Raji (cell line): ENCODE results near the gene ZEB2.

Source experiments
- POLR2A ChIP-seq: IDR thresholded peaks from 2 replicates; pipeline ENCODE4 v1.6.1; 2011; ENCODE audit warnings: low read depth, low read length, control low read depth; ENCODE audit not compliant: insufficient read depth

Gene ZEB2

DNA sequence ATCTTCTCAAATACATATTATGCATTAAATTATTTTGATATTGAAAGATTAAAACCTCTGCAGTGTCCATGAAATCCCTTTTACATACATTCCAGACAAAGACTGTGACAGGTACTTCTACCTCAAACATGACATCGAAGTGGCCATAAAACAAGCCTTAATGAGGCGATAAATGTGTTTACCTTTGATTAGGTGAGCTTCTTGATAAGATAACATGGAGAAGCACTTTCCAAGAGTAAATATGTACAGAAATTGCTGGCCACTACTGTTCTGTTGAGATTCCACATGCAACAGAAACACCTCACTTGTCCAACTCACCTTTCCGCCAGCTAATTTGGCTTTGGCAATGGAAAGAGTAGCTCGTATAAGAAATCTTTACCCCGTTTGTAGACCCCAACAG lies 55.2 kb downstream of the ZEB2 start:
- no peak for TF ChIP-seq POLR2A

DNA sequence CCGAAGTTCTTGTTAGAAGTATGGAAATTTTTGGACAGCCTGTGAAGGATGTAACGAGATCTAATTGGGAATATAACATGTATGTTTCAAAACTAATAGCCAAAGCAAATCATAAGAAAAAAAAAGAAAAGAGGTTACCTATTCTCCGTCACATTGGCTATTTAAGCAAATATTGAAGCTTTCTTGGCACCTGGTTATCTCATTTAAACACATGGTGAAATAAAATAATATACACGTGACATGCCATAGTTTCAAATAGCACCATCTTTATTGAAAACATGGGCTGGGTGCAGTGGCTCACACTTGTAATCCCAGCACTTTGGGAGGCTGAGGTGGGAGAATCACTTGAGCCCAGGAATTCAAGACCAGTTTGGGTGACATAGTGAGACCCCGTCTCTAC lies 56.7 kb downstream of the ZEB2 start:
- TF ChIP-seq POLR2A: no peak

DNA sequence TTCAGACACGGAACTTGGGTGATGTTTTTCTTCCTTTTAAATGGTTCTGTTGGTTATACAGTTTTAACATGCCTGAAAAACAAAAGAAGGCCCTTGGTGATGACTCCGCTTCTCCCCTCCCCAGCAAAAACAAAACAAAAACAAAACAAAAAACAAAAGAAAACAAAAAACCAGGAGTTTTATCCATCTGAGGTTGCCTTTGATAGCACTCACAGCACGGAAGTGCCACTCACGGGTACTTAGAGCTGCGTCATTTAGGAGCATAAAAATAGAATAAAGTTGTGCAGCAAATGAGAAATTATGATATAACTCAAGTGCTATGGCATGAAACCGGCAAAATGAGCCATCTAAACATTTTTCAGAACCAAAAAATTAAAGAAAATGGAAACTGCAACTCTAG lies 57.7 kb downstream of the ZEB2 start:
- TF ChIP-seq POLR2A: no peak

DNA sequence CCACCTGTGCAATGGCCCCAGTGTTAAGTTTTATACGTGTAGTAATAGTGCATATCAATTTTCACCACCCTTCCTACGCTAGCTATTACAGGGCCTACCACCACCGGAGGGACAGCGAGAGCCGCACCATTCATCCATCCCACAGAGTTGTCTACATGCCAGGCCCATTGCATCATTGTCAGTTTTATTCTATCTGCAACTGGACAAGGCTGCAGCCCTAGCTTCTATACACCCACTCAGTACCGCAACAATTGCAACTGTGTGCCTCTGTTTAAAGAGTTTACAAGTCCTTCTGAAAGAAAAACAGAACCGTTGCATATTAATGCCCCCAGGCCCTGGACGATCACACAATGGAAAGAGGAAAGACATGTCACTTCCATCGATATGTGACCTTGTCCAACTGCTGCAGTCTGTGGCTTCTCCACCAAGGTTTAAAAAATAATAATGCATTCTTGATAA lies 58.6 kb downstream of the ZEB2 start:
- TF ChIP-seq POLR2A: no peak

DNA sequence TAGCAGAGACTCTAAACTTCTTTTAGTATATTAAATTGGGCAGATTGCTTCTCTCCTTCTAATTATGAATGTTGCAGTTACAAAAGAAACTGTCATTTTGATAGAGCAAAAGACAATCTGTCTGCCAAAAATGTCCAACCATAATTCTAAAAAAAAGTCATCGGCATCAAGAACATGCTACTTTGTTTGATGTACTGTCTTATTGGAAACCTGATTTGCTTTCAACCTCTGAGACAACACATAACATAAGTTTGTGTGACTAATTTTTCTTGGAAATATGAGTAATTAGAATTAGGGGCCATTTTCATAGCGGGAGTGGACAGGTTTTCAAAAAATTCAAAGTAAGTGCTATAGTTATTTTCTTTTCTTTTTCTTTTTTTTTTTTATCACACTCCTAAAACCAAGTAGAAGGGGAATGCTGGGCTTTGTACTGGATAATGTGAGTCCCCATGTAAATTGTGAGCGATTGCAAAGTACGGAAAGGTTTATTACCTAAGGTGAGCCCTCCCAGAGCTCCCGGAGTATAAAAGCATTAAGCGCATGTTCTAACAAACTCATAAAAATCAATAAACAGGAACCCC lies 59.1 kb downstream of the ZEB2 start:
- no peak for TF ChIP-seq POLR2A

DNA sequence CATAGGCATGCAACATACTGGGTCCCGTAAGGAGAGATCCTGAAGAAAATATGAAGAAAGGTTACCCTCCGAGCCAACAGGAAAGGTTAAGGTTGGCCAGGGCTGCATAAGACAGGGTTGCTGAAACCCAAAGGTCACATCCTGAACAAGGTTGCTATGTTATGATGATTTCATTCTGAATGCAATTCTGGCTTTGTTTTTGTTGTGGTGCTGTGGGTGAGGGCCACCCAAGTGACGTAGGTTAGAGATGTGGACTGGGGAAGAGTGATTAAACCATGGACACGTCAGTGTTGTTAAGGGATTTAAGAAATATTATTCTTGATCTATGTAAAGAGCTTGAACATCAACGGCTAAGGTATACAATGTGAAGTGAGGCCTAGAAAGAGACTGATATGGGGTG lies 60.0 kb downstream of the ZEB2 start:
- no peak for TF ChIP-seq POLR2A

DNA sequence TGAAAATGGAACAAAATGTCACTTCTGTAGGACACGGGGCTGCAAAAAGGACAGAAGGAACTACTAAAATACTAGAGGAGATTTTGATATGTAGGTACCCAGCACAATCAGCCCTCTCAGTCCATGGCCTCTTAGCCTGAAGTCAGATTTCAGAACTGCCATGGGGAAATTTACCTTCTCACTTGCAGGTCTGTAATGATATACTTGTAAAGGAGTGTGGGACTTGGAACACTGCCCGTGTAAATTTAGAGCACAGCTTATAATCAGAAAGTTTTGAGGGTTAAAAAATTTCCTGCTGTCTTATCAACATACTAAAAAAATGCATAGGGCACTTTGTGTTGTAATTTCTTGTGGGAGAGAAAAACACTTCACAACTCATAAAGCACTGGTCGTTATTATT lies 60.6 kb downstream of the ZEB2 start:
- TF ChIP-seq POLR2A: no peak

DNA sequence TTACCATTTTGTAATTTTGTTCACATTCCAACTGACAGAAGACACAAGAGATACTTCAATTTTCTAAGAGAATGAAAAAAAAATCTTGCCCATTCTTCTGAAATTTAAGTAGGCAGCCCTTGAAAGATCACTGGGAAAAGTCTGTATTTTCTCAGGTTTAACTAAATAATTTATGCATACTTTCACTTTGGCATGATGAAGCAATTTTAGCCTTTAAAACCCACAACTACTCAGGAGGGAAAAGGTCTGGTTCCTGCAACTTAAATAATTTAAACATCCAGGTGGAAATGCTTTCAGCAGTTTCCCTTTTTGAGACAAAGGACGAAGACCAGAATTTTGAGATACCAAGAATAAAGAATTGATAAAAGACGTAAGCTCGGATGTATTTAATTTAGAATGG lies 61.4 kb downstream of the ZEB2 start:
- no peak for TF ChIP-seq POLR2A

DNA sequence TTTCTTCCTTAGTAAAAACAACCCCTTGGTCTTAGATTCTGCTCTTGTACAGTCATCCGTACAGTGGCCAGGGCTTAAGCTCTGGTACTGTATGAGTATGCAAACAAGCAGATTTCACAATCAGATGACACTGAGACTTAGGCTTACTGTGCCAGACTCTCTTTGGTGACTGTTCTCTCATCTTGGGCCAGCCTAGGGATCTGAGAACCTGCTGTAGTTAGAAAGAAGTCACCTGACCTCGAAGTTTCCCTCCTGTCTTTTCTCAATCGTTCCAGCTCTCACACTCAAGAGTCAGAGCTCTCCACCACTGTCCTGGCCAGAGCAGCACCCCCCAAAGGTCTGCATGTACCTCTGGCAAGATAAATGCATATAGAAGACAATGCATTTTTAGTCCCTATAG lies 63.2 kb downstream of the ZEB2 start:
- TF ChIP-seq POLR2A: no peak

DNA sequence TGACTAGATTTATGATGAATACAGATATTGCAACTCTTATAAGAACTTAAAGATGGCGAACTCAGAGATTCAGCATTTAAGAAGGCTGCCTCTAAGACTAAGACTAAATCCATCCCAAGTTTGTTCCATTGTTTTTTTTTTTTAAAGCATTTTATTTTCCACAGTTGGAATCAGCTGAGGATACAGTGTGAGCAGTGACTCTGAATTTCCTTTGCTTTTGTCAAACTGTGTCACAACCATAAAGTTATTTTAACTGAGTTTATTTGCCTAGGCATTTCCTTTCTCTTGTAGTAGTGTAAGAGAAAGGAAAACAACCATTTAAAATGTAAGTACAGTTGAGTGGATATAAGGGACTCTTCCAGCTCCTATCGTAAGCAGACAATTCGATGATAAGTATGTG lies 63.9 kb downstream of the ZEB2 start:
- no peak for TF ChIP-seq POLR2A

DNA sequence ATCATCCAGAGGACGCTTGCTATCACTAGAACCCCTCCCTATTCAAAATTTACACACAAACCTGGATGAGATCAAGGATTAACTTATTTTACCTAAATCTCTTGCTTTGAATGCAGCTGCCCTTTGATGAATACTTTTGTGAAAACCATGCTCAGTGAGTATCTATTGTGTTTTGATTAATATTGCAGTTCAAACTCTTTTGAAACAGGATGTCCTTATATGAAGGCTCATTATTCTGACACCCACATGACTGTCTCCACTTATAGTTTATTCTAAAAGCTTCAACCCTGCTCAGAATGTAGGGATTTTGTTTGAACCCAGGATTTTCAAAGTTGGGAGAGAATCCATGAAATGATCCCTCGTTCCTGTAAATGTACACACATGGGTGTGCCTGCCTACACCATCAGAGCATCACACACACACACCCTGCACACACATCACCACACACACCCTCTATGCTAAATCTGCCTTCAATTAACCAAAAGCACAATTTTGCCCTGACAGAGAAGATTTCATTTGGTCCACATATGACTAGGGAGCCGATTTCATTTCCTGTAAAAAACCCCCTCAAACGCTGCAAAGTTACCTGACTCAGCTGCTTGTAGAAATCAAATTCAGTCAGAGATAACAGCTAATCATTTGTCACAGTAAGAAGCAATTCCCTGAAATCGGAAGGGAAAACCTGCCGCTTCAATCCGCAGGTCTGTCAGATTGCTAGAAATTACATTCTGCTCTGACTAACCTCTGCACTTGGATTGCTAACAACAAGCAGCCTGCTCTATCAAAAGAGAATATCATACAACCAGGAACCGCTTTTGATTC lies 65.2 kb downstream of the ZEB2 start:
- no peak for TF ChIP-seq POLR2A

DNA sequence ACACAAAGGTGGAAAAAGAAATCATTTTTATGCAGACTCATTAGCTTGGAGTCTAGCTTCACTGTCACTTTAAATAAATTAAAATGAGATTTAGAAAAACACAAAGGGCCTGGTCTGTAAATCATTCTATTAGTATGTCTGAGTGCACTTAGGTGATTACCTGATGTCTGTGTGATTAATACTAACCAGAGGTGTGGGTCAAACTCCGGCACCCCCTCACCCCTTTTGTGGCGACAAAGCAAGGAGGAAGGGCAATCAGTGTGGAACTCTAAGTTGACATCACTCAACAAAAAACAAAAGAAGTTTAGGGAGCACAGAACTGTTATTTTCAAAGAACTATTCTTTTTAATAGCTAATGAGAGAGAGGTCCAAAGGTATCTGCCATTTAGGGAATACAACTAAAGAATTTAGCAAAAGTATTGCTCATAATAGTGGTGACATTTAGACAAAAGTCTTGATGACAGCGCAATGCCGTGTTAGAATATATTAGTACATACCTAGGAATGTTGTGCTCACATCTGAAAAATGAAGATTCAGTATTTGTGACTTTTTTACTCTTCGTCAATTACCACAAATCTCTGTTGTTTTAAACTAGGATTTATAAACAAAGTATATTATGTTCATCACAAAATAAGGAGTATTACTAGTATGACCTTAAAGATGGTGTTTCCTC lies 66.3 kb downstream of the ZEB2 start:
- no peak for TF ChIP-seq POLR2A

DNA sequence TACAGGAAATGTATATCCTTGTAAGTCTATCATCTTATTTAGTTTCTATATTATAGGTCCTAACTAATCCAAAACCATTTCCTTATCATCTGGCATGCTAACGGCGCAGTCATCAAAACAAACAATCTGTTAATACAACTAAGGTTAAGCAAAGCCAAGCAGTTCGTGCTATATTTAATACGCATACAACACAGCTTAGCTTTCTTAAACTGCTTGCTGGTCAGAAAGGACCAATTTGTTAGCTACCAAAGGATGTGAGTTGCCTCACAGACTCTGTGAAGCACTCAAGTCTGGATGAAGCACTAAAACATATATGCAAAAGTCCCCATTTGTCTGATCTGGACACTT lies 67.0 kb downstream of the ZEB2 start:
- TF ChIP-seq POLR2A: no peak

DNA sequence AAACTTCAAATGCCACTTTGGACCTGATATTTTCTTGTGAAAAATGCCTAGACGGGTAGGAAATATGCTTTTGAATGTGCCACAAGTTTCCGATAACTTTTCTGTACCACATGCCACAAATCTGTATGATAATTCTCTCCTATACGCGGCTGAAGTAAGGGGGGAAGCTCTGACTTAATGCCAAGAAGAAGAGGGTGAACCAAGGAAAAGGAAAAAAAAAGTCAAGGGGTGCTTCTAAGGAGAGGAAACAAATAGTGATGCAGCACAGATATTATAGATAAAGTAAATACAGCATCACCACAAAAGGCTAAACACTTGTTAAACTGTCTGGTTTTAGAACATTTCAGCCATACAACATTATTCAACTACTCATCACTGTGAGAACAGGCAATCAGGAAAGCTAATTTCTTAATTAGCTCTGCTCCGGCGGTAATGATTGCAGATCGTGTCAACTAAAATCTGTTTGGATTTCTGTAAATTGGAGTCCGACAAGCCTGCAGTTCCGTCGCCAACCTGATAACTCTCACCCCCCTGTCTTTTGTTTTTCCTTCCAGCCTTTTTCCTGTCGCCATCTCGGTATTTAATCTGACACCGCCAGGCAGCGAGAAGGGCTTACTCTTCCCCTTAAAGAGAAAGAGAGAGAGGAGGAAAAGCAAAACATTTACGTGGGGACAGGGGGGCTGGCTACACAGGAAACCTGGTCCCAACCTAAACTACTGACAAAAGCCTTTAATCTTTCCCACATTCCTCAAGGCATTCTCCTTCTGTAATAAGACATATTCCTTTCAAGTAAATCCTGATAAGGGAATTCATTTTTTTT lies 67.5 kb downstream of the ZEB2 start:
- no peak for TF ChIP-seq POLR2A

DNA sequence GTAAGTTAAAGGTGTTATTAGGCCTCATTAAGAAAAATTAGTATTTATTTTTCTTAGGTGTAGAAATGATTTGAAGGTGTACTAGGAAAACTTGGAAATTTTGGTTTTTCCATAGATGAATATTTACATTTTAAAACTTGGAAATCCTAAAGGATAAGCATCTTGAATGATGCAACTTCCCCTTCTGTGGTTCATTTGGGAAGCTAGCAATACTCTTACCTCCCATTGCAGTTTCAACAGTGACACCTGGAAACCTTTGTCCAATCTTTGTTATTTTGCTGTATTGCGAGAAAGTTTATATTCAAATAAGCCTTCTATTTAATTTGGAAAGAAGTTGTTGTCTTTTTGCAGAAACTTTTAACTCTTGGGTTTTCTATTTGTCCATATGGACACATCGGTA lies 68.5 kb downstream of the ZEB2 start:
- no peak for TF ChIP-seq POLR2A
